GM18873 (cell line): ENCODE measurements around the gene VASN.
"Not testable (repeated sequence)": the region's sequence is repeated elsewhere in the genome, so short reads cannot be mapped to it uniquely, and the experiment has no call there.

Source experiments
- ATAC-seq: cut with Tn5 transposase; IDR thresholded peaks from one replicate; pipeline ENCODE4 v1.9.1; 2021; ENCODE audit warnings: mild to moderate bottlenecking, moderate library complexity, moderate number of reproducible peaks; ENCODE audit not compliant: unreplicated experiment, low FRiP score

The VASN gene

GRCh38 chr16:4336701-4337539, 34.7 kb upstream of the VASN start:
- ATAC-seq, result no peak

DNA sequence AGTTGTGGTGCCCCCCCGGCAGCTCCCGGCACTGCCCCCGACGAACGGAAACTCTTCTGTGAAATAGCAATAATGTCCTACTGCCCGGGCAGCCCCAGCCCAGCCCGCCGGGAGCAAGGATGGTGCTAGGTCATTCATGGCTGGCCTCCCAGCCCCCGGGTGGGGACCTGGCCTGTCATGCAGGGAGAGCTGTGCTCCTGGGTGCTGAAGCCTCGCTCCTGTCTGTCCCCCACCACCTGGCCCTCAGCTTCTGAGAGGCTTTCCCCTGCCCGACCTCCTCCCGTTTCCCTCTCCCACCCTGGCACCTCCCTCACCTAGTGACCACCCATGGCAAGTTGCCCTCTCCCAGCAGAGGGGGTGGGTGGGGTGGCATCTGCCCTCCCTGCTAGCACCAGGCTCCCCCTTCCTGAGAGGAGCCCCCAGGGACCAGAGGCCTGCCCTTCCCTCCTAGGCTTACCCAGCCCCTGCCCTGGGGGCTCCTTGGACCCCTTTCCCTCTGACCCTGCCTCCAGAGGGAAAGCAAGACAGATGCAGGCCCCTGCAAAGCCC, 34.0 kb upstream of the VASN start:
- no peak for ATAC-seq

DNA sequence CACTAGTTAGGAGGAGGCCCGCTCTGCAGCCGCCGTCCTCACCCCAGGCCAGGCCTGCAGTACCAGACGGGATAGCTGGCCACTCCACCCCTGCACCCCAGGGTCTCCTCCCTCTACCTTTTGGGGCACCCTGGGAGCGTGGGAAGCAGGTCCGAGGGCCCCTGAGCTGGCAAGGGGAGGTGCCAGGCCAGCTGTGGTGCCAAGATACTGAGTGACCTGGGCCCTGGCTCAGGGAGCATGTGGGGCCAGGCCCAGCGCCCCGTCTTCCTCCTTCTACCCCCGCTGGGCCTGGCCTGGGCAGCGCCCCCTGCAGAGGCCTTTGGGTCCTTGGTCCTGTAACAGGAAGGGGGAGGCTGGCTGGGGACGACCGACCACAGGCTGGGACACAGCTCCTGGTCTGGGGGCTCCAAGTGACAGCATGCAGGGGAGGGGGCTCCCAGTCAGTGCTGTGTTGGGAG, 33.5 kb upstream of the VASN start:
- no peak for ATAC-seq

DNA sequence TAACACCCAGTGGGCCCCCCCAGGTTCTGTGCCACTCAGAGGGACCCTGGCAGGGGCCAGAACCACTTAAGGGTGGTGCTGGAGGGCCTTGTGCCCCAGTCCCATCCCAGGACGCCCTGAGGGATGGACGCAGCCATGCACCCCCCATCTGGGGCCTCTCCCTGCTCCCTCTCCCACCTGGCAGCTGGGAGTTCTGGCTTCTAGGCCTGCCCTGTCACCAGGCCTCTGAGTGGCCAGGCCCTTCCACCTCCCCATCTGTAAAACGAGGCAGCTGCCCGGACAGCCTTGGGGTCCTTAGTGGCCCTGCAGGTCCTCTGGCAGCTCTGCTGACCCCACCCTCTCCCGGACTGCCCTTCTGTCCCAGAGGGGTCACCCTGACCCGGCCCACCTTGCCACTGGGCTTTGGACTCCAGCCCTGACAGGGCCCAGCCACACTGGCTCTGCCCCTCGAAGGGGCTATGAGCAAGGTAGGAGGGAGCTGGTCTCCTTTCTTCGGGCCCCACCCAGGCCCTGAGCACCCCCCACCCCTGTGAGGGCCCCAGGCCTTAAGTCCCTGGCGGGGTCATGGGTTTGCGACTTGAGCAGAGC, 32.8 kb upstream of the VASN start:
- ATAC-seq, result no peak

DNA sequence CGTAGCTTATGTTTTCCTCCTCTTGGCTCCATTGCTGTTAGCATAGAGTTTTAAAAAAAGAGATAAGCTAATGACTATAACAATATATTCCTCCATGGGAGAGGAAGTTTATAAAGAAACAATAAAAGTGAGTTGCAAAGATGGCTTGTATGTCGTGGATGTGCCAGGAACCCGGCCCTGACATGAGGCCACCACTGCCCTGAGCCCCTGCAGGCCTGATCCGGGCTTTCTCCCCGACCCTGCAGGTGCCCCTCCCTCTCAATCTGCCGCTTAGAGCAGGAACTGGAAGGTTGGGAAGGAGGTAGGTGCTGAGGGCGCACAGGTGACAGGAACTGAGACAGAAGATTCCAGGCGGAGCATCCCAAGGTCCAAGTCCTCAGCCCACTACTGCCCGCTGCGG, 32.2 kb upstream of the VASN start:
- no peak for ATAC-seq

DNA sequence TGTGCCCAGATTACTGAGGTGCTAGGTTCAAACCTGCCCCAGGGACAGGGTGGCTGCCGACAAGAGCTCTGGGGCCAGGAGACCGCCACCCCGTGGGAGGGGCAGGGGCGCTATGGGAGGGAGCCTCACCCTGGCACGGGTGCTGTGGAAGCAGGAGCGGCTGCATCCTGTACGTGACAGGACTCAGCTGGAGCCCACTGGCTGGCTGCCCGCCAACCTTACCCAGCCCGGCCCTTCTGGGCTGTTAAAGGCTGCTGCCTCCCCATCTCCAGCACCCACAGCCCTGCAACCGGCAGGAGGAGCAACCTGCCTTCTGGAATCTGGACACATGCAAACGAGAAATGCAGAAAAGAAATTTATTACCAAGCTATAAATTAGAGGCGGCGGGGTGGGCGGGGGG, 31.7 kb upstream of the VASN start:
- ATAC-seq, result no peak

GRCh38 chr16:4340443-4340842, 31.2 kb upstream of the VASN start:
- ATAC-seq, result no peak

DNA sequence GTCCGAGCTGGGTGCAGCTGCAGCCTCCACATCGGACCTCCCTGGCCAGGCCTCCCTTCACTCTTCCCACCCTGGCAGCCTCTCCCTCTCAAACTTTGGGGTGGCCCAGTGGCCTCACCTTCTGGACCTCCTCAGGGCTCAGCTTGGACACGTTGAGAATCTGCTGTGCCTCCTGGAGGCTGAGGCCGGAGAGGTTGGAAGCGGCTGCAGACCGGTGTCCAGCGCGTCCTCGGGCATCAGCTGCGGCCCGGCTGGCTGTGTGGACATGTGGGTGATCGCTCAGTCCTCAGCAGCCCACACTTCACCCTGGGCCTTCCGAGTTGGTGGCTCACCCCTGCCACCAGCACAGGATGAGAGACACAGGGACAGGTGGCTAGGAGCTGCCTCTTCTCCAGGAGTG, 30.4 kb upstream of the VASN start:
- ATAC-seq, result no peak

- no peak for ATAC-seq
These were observed 28.5 kb upstream of the VASN start for GRCh38 chr16:4342866-4343744.

DNA sequence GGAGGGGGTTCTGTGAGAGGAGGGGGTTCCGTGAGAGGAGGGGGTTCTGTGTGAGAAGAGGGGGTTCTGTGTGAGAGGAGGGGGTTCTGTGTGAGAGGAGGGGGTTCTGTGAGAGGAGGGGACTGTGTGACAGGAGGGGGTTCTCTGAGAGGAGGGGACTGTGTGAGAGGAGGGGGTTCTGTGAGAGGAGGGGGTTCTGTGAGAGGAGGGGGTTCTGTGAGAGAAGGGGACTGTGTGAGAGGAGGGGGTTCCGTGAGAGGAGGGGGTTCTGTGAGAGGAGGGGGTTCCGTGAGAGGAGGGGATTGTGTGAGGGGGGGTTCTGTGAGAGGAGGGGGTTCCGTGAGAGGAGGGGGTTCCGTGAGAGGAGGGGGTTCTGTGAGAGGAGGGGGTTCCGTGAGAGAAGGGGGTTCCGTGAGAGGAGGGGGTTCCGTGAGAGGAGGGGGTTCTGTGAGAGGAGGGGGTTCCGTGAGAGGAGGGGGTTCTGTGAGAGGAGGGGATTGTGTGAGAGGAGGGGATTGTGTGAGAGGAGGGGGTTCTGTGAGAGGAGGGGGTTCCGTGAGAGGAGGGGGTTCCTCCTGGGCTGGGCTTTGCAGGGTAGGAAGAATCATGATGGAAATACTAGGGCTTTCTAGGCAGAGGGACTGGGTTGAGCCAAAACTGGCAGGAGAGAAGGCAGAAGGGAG, 27.2 kb upstream of the VASN start:
- not testable (repeated sequence) for ATAC-seq

DNA sequence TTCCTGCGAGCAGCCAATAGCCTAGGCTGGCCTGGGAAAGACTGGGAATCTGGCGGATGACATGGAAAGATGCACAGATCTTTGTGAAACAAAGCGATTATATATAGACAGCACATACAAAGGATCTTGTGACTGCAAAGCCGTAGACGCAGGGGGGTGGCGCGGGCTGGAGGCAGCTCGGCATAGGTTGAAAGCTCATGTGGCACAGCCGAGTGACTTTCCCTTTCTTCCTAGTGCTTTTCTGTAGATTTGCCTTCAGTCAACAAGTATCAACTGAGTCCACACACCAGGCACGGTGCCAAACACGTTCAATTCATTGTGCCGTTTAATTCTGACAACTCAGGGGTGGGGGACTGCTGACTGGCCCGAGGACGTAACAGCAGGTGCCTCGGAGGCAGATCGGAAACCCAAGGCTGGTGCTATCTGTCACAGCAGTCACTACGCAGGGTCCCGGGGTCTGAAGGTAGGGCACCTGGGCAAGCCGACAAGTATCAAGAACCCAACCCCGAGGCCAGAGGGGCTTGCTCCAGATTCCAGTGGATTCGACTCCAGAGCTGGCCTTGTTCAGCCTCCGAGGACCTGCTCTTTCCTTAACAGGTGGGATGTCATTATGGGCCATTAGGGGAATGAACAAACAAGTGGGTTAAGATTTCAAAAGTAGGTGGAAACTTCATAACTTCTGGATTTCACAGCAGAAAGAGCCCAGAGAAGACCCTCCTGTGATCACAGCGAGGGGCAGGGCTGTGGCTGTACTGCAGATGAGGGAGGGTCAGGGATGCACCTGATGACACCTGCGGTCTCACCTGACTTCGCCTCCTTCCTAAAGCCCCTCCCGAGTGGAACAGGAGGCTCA, 26.4 kb upstream of the VASN start:
- no peak for ATAC-seq

DNA sequence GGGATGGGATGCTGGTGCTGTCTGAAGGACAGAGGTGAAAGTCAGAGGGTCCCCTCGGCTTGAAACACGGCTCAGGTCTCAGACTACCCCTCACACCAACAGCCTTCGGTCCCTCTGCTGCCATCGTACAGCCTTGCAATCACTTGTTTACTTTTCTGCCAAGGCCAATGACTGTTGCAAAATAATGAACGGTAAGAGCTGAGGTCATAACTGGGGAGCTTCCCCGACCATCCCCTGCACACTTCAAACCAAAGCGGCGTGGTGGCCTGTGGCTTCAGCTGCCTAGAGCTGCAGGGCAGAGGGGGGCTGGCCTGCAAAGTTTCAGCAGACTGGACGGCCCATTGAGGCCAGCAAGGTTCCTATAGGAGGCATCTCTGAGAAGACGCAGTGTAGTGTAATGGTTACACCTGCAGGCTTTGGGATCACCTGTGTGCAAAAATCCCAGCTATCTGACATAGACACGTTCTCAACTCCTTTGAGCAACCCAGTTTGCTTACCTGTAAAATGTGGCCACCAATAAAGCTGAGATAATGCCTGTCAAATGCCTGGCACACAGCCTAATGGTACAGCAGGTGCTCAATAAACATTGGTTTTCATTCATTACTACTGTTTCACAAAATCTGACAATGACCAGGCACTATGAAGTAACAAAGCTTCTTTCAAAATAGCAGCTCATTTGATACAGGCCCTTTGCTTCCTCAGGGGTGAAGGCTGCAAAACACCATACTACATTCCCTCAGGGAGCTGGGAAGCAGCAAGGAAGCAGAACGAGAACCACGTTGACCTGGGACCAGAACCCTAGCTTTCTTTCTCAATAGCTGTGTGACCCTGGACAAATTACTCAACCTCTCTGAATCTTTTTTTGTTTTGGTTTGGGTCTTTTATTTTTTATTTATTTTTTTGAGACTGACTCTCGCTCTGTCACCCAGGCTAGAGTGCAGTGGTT, 25.5 kb upstream of the VASN start:
- no peak for ATAC-seq

GRCh38 chr16:4347010-4347409, 24.6 kb upstream of the VASN start:
- no peak for ATAC-seq

DNA sequence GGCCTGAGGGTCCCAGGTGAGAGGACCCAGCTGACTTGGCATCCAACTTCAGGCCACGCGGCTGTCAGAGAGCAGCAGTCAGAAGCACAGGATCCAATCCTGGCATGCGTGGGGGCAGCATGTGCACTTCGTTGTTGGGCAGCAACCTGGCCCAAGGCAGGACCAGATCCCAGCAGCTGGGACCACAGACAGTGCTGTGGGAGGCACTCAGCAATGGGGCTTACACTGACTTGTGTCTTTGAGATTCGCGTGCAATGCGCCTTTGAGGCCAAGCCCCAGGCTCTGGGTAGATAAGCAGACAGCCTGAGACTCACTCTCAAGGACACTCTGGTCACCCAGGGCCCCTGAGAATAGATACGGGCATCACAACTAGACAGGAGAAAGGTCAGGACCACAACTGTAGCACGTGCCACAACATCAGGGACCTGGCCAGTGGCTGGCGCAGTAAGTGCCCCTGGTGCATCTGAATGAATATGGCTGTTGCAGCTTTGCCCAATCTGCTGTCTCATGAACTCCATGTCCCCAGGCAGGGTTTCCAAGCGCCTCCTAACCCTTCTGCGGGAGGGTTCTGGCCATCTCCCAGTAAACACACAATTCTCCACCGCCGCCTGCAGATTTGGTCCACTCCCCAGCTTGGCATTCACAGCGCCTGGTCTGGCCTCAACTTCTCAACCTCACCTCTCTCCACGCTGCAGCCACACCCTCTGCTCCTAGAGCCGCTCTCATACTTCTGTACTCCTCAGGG, 23.7 kb upstream of the VASN start:
- no peak for ATAC-seq

- no peak for ATAC-seq
These were observed 22.3 kb upstream of the VASN start for GRCh38 chr16:4349332-4349731.

DNA sequence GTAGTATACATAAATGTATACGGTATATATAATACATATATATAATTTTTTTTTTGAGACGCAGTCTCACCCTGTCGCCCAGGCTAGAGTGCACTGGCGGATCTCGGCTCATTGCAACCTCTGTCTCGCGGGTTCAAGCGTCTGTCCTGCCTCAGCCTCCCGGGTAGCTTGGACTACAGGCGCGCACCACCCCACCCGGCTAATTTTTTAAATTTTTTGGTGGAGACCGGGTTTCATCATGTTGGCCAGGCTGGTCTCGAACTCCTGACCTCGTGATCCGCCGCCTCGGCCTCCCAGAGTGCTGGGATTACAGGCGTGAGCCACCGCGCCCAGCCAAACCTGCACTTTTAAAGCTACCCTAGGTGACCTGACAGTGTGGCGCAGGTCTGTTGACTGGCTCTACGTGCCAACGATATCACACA, 21.3 kb upstream of the VASN start:
- ATAC-seq, result no peak

DNA sequence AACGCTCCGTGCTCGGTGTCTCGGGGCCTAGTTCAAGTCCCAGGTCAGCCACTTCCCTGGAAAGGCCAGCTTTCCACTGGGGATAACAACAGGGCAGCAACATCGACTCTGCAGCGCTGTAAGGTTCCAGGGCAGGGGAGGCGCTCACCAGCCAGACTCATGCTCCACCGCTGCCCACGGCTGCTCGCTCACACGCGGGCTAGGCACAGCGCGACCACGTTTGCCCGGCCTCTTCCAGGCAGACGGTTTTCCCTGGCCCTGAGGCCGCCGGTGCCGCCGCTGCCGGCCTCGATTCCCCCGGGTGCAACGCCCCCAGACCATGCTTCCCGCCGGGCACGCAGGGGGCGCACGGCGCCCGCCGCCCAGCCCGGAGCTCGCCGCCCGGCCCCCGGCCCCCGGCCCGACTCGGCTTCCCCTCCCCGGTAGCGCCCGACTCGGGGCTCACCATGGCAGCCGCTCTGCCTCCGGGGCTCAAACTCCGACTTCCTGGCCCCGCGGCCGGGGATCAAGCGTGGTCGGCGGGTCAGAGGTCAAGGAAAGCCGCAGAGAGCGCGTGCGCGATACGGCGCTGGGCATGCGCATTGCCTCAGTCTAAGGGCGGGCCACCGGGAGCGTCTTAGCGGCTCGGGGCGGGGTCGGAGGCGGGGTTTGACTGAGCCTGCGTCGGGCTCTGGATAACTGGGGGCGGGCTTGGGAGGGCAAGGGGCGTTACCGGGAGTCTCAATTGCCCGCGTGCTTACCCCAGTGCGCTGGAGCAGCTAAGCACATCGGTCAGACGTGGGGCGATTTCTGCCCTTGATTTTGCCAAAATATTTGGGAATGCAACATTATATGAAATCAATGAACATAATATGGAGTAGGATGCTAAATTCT, 20.6 kb upstream of the VASN start, which contains the start of gene PAM16:
Gene PAM16, minus strand, starts transcription at position 535 of the 873 bp plus-strand sequence. Its CDS starts 87 bp downstream, at position 448.
- ATAC-seq, result peak; percentile 66
